H1 (cell line): ENCODE measurements around the gene ATP6V1F. TPM values are rescaled to one million over a fixed set of nuclear protein-coding genes. Genes with fewer than 3 reads are reported as not detected.

Experiments
- CTCF ChIA-PET: fragments of 300-600 bp; sonication (Branson Sonifier 250); formaldehyde crosslinking; loops from one replicate; lab custom pipeline; 2021; ENCODE audit not compliant: partially characterized antibody; lab: Charles Lee
- POLR2A ChIA-PET: fragments of 300-600 bp; sonication (Branson Sonifier 250); formaldehyde crosslinking; loops from one replicate; lab custom pipeline; 2021; ENCODE audit warnings: inconsistent platforms; ENCODE audit not compliant: partially characterized antibody; lab: Charles Lee
- DNase-seq, 2 experiments: peaks; one replicate each; pipeline versions ENCODE4 v3.0.0 to v3.0.0-alpha.2; 2010 to 2022; ENCODE audit warnings: low spot score in 2 of 2, low read depth in 1 of 2, mixed read lengths in 1 of 2
- FAIRE-seq: peaks from 2 replicates; lab custom pipeline; 2011; peaks lifted over from hg19 to GRCh38; lab: Jason Lieb, UNC
- H2AFZ ChIP-seq: 2 replicates; pipeline ENCODE4 v1.8.1; 2012; ENCODE audit warnings: low read length, inconsistent platforms
- H2AK5ac ChIP-seq: 2 replicates; pipeline ENCODE4 v1.6.1; 2013; ENCODE audit warnings: low read depth, low read length
- H2BK120ac ChIP-seq: replicated peaks from 2 replicates; pipeline ENCODE3; 2013; ENCODE audit warnings: low read depth, low read length, inconsistent platforms
- H2BK12ac ChIP-seq: 2 replicates; pipeline ENCODE4 v1.6.1; 2013; ENCODE audit warnings: low read depth, low read length
- H2BK15ac ChIP-seq: 2 replicates; pipeline ENCODE4 v1.6.1; 2013; ENCODE audit warnings: low read length
- H2BK20ac ChIP-seq: 2 replicates; pipeline ENCODE4 v1.6.1; 2013; ENCODE audit warnings: low read length
- H2BK5ac ChIP-seq: 2 replicates; pipeline ENCODE4 v1.6.1; 2013; ENCODE audit warnings: low read depth, low read length
- H3K14ac ChIP-seq: 2 replicates; pipeline ENCODE4 v1.6.1; 2013; ENCODE audit warnings: inconsistent platforms; ENCODE audit not compliant: insufficient read length
- H3K18ac ChIP-seq: 2 replicates; pipeline ENCODE4 v1.6.1; 2013; ENCODE audit warnings: low read length; ENCODE audit errors: extremely low read depth
- H3K23ac ChIP-seq: 2 replicates; pipeline ENCODE4 v1.6.1; 2013; ENCODE audit warnings: inconsistent platforms; ENCODE audit not compliant: insufficient read length
- H3K23me2 ChIP-seq: 2 replicates; pipeline ENCODE4 v1.6.1; 2013; ENCODE audit warnings: low read depth, low read length
- H3K27ac ChIP-seq: 2 replicates; pipeline ENCODE4 v1.6.1; 2011; ENCODE audit warnings: low read depth, low read length, inconsistent platforms
- H3K27me3 ChIP-seq, 4 experiments: replicated peaks in 1 of 4; 1 replicate in 1 of 4; 2 replicates in 3 of 4; pipeline versions ENCODE4 v1.6.1 to v1.8.1; 2011 to 2013; ENCODE audit warnings: low read length in 3 of 4, mild to moderate bottlenecking in 3 of 4, inconsistent platforms in 2 of 4, mixed read lengths in 2 of 4, moderate library complexity in 1 of 4; ENCODE audit not compliant: control insufficient read depth in 3 of 4, insufficient read depth in 3 of 4; ENCODE audit errors: extremely low read depth in 1 of 4
- H3K36me3 ChIP-seq, 4 experiments: 2 replicates each; pipeline versions ENCODE4 v1.6.1 to v1.8.1; 2011 to 2013; ENCODE audit warnings: mild to moderate bottlenecking in 4 of 4, low read length in 3 of 4, moderate library complexity in 2 of 4, control low read depth in 1 of 4, inconsistent platforms in 1 of 4; ENCODE audit not compliant: insufficient read depth in 4 of 4, control insufficient read depth in 2 of 4
- H3K4ac ChIP-seq: replicated peaks from 2 replicates; pipeline ENCODE3; 2013; ENCODE audit warnings: low read length, low read depth, mixed read lengths, inconsistent platforms; ENCODE audit not compliant: insufficient read length
- H3K4me1 ChIP-seq, 4 experiments: replicated peaks in 1 of 4; 1 replicate in 1 of 4; 2 replicates in 3 of 4; pipeline versions ENCODE4 v1.6.1 to v1.8.1; 2011 to 2013; ENCODE audit warnings: low read length in 3 of 4, inconsistent platforms in 2 of 4, mixed read lengths in 1 of 4; ENCODE audit not compliant: insufficient read depth in 4 of 4, control insufficient read depth in 3 of 4
- H3K4me2 ChIP-seq, 2 experiments: 2 replicates each; pipeline versions ENCODE4 v1.6.1 to v1.8.1; 2011 to 2013; ENCODE audit warnings: low read depth in 2 of 2, low read length in 2 of 2, control low read depth in 1 of 2, inconsistent platforms in 1 of 2, mild to moderate bottlenecking in 1 of 2; ENCODE audit not compliant: insufficient read depth in 1 of 2
- H3K4me3 ChIP-seq, 4 experiments: fragments of 200-600, 300-600 bp in 1 of 4; sonication (generic), shearing (Covaris generic), sonication (Bioruptor Twin) in 1 of 4; 2 replicates each; pipeline versions ENCODE4 v1.5.1 to v1.8.1; 2011 to 2016; ENCODE audit warnings: low read length in 4 of 4, low read depth in 3 of 4, control low read depth in 2 of 4, inconsistent platforms in 2 of 4, mild to moderate bottlenecking in 2 of 4, mixed read lengths in 1 of 4, moderate library complexity in 1 of 4; ENCODE audit not compliant: insufficient read depth in 2 of 4; ENCODE audit errors: extremely low read depth in 1 of 4
- H3K56ac ChIP-seq: replicated peaks from 2 replicates; pipeline ENCODE3; 2013; ENCODE audit warnings: low read depth, mild to moderate bottlenecking, mixed read lengths, low read length, inconsistent platforms; ENCODE audit not compliant: insufficient read length
- H3K79me1 ChIP-seq: 2 replicates; pipeline ENCODE4 v1.6.1; 2013; ENCODE audit warnings: low read depth, low read length, control low read depth
- H3K79me2 ChIP-seq, 2 experiments: 2 replicates each; pipeline versions ENCODE4 v1.6.1 to v1.8.1; 2012 to 2013; ENCODE audit warnings: low read length in 2 of 2, mild to moderate bottlenecking in 2 of 2, inconsistent platforms in 1 of 2; ENCODE audit not compliant: insufficient read depth in 2 of 2, control insufficient read depth in 1 of 2
- H3K9ac ChIP-seq, 4 experiments: replicated peaks in 1 of 4; 1 replicate in 1 of 4; 2 replicates in 3 of 4; pipeline versions ENCODE4 v1.6.1 to v1.8.1; 2011 to 2013; ENCODE audit warnings: low read depth in 3 of 4, low read length in 3 of 4, control low read depth in 2 of 4, mild to moderate bottlenecking in 2 of 4, moderate library complexity in 2 of 4, inconsistent platforms in 1 of 4; ENCODE audit errors: extremely low read depth in 1 of 4
- H3K9me3 ChIP-seq, 2 experiments: 2 replicates each; pipeline versions ENCODE4 v1.6.1 to v1.8.1; 2012 to 2013; ENCODE audit warnings: mild to moderate bottlenecking in 2 of 2, moderate library complexity in 2 of 2, control low read depth in 1 of 2, inconsistent platforms in 1 of 2, low read depth in 1 of 2, low read length in 1 of 2, mixed read lengths in 1 of 2; ENCODE audit not compliant: insufficient read depth in 2 of 2
- H4K20me1 ChIP-seq, 2 experiments: replicated peaks in 1 of 2; 2 replicates each; pipeline versions ENCODE3 to v1.8.1; 2011 to 2013; ENCODE audit warnings: inconsistent platforms in 2 of 2, low read length in 2 of 2, mild to moderate bottlenecking in 1 of 2; ENCODE audit not compliant: insufficient read depth in 2 of 2, control insufficient read depth in 1 of 2
- H4K5ac ChIP-seq: 2 replicates; pipeline ENCODE4 v1.6.1; 2013; ENCODE audit warnings: low read length, low read depth, mixed read lengths, inconsistent platforms; ENCODE audit not compliant: insufficient read length
- H4K8ac ChIP-seq: 2 replicates; pipeline ENCODE4 v1.8.0; 2013; ENCODE audit warnings: mild to moderate bottlenecking, moderate library complexity, low read length, inconsistent platforms; ENCODE audit not compliant: insufficient read depth; ENCODE audit errors: extremely low read depth
- H4K91ac ChIP-seq: replicated peaks from 2 replicates; pipeline ENCODE3; 2013; ENCODE audit warnings: low read length, mixed read lengths, inconsistent platforms; ENCODE audit not compliant: insufficient read length
- BACH1 ChIP-seq: IDR thresholded peaks from 2 replicates; pipeline ENCODE4 v1.6.1; 2012; ENCODE audit warnings: low read length, improper control_type of control experiment
- BCL11A ChIP-seq, 2 experiments: IDR thresholded peaks; one replicate each; pipeline ENCODE4 v1.6.1; 2011; ENCODE audit warnings: low read depth in 2 of 2, low read length in 2 of 2, mild to moderate bottlenecking in 2 of 2
- BRCA1 ChIP-seq: IDR thresholded peaks from 2 replicates; pipeline ENCODE4 v1.6.1; 2012; ENCODE audit warnings: low read depth, low read length, improper control_type of control experiment
- CTBP2 ChIP-seq: IDR thresholded peaks from 2 replicates; pipeline ENCODE4 v1.7.0; 2011; ENCODE audit warnings: borderline replicate concordance, mild to moderate bottlenecking, moderate library complexity, mixed read lengths, low read length; ENCODE audit not compliant: insufficient read depth, insufficient read length
- JUND ChIP-seq: IDR thresholded peaks from 2 replicates; pipeline ENCODE4 v1.6.1; 2011; ENCODE audit warnings: mild to moderate bottlenecking, improper control_type of control experiment, low read length
- KDM4A ChIP-seq: IDR thresholded peaks from one replicate; pipeline ENCODE4 v1.7.1; 2012; ENCODE audit warnings: low read depth, mild to moderate bottlenecking, moderate library complexity, low read length, inconsistent platforms; ENCODE audit not compliant: severe bottlenecking
- RXRA ChIP-seq: IDR thresholded peaks from 2 replicates; pipeline ENCODE4 v1.6.1; 2011; ENCODE audit warnings: low read depth, mild to moderate bottlenecking, low read length, moderate library complexity; ENCODE audit not compliant: insufficient read depth
- SUZ12 ChIP-seq: fragments of 200-600 bp; sonication (generic); IDR thresholded peaks from 2 replicates; pipeline ENCODE4 v1.6.1; 2012; ENCODE audit warnings: mild to moderate bottlenecking, inconsistent platforms, low read length, moderate library complexity, mixed read lengths
- TAF1 ChIP-seq: IDR thresholded peaks from 2 replicates; pipeline ENCODE4 v1.6.1; 2011; ENCODE audit warnings: mild to moderate bottlenecking, low read depth, low read length
- TCF12 ChIP-seq: IDR thresholded peaks from 2 replicates; pipeline ENCODE4 v1.6.1; 2011; ENCODE audit warnings: low read depth, mild to moderate bottlenecking, low read length
- WGBS, 2 experiments: shearing (Covaris generic) in 1 of 2; methylation state at CpG; one replicate each; pipeline versions ENCODE4 v1.1.6 to v1.1.7; 2013 to 2015; ENCODE audit warnings: low lambda C conversion rate in 2 of 2, mixed read lengths in 2 of 2, inconsistent platforms in 1 of 2, low coverage in 1 of 2, missing lambda C conversion rate in 1 of 2; ENCODE audit not compliant: insufficient replicate concordance in 2 of 2, insufficient coverage in 1 of 2, insufficient read length in 1 of 2; ENCODE audit errors: extremely low coverage in 1 of 2, missing lambda C conversion rate in 1 of 2; 5-methylcytosine and 5-hydroxymethylcytosine counted together
- polyA plus RNA-seq, 7 experiments: library from polyadenylated mRNA; depleted of rRNA in 3 of 7; stranded (reverse) in 5 of 7; unstranded in 2 of 7; fragments of >200 nt in 5 of 7; fragments of 200-250 nt in 2 of 7; gene quantifications; 1 replicate in 5 of 7; 2 replicates in 1 of 7; 4 replicates in 1 of 7; pipeline versions ENCODE4 v1.2.1 to v1.2.3, GENCODE V29; 2011 to 2013; ENCODE audit warnings: missing spikeins in 2 of 7, mixed read lengths in 2 of 7
- total RNA-seq: library from RNA; stranded (reverse); fragmentation: NEBNext Ultra II Directional; extraction: Animal tissue kit (Norgen Biotek cat#: 25700); gene quantifications from 2 replicates; pipeline ENCODE4 v1.2.1, GENCODE V29; 2021
- TF ChIP-seq, protein P1 (sequence below): IDR thresholded peaks from 2 replicates; pipeline ENCODE4 v1.6.1; 2011; ENCODE audit warnings: low read depth, mild to moderate bottlenecking, low read length; ENCODE audit not compliant: insufficient read depth

The ATP6V1F gene
- total and polyA plus RNA-seq, 2 of the 8 experiments (the other 6 are each of a cell fraction or from before 2014, with no cell fraction given): 104 to 318 TPM

DNA sequence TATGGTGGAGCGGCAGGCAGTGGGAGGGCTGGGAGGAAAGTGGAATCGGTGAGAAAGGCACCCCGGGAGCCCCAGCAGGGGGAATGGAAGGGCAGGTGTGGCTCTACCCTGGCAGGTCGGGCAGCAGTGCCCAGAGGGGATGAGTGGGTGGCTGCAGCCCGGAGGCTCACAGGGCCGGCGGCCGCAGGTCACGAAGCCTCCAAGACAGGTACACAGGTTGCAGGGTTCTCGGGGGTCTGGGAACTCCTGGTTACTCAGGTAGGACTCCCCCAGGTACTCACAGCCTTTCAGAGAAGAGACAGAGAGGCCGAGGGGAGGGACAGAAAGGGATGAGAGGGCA lies 26.1 kb downstream of the ATP6V1F start:
- Histone ChIP-seq H2BK12ac (no peak overlapping the region), H4K91ac (no peak overlapping the region), H3K4me1 (peaks cover 0 to 19% (median 13%) of the 10 kb centered on the region in 4 experiments; a peak in 5 of 7 replicates), H3K23ac (no peak overlapping the region), H3K79me1 (0 out of 2 replicates have a peak, but pooled peaks cover 7% of the 10 kb centered on the region), H3K27me3 (peaks cover 0 to 7% (median 4%) of the 10 kb centered on the region in 4 experiments; a peak in 4 of 7 replicates), H2BK120ac (no peak overlapping the region), H3K56ac (peak overlapping the region; percentile 100), H2AK5ac (no peak overlapping the region), H4K5ac (no peak overlapping the region), H3K27ac (no peak overlapping the region), H4K8ac (no peak overlapping the region), H4K20me1 (peaks cover 0 to 13% of the 10 kb centered on the region in 2 experiments), H3K4me3 (no peak overlapping the region), H3K14ac (no peak overlapping the region), H3K9me3 (no peaks in the 10 kb centered on the region), H3K9ac (no peak overlapping the region), H3K18ac (peak overlapping the region; percentile 78), H2AFZ (no peak overlapping the region), H2BK5ac (no peak overlapping the region), H3K79me2 (no peaks in the 10 kb centered on the region), H3K4ac (no peak overlapping the region), H3K36me3 (no peaks in the 10 kb centered on the region), H3K23me2 (peaks cover 20% of the 10 kb centered on the region; the same call in 1 of the 2 replicates), H2BK15ac (no peak overlapping the region), H3K4me2 (peak overlapping the region in 1 of 2 experiments; percentile 47; a peak in 2 of 4 replicates), H2BK20ac (no peak overlapping the region)
- FAIRE-seq (no peak), DNase-seq (peak in 1 of 2 experiments; percentile 54)
- POLR2A ChIA-PET: no interaction called here
- WGBS, 2 experiments: 70% methylated on average over 11 of the region's 11 CpGs; no CpG with 5 or more reads in 1 of the 2 experiments
- CTCF ChIA-PET: interaction anchor here (0.5 to 2.0 kb wide), 4 partner anchors 9 to 326 kb away, joined by 3 to 8 read pairs (median 4); no protein-coding TSS in a partner anchor
- TF ChIP-seq KDM4A: no peak
- TF ChIP-seq RXRA: no peak
- no peak for TF ChIP-seq SUZ12
- TF ChIP-seq TCF12: no peak
- TF ChIP-seq, protein P1, sequence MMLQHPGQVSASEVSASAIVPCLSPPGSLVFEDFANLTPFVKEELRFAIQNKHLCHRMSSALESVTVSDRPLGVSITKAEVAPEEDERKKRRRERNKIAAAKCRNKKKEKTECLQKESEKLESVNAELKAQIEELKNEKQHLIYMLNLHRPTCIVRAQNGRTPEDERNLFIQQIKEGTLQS: no peak
- TF ChIP-seq BCL11A (IDR thresholded peaks at IDR 0.05; ENCODE audit: low read depth in 2 of 2, low read length in 2 of 2): no peak
- TF ChIP-seq JUND: no peak
- no peak for TF ChIP-seq BRCA1
- no peak for TF ChIP-seq TAF1
- no peak for TF ChIP-seq CTBP2
- TF ChIP-seq BACH1: no peak
